Stimulated activated CD8-positive, alpha-beta memory T cell treated with anti-CD3 and anti-CD28 coated beads, Interleukin-2, amount 100 ng/mL, for 48 hours (primary cell): ENCODE data around the gene PNPLA8.
"Not testable (repeated sequence)": the region's sequence is repeated elsewhere in the genome, so short reads cannot be mapped to it uniquely, and the experiment has no call there.

Experiments used
- DNase-seq, 2 donors: peaks; one replicate each; pipeline ENCODE4 v3.0.0-alpha.2; 2020; ENCODE audit warnings: low read depth in 2 of 2

The PNPLA8 gene

GRCh38 chr7:108525985-108526767, at the start of gene PNPLA8:
PNPLA8 (minus strand) TSS chr7:108526135; CDS start chr7:108515491, 10,644 bp downstream.
- DNase-seq, result peak; percentile 99 to 100

GRCh38 chr7:108575156-108575555, 49.2 kb upstream of the PNPLA8 start:
- no peak for DNase-seq

GRCh38 chr7:108572480-108572879, 46.5 kb upstream of the PNPLA8 start:
- no peak for DNase-seq

- DNase-seq, result peak; percentile 11 to 29
Measured at GRCh38 chr7:108570146-108570755, 44.3 kb upstream of the PNPLA8 start.

GRCh38 chr7:108569381-108570145, 43.6 kb upstream of the PNPLA8 start, which contains the start of the genes DNAJB9 and THAP5:
DNAJB9 (plus strand) TSS chr7:108569874; CDS start chr7:108571727, 1,853 bp downstream.
THAP5 (minus strand) TSS chr7:108569706; CDS start chr7:108569569, 137 bp downstream.
- peak; percentile 95 to 97 for DNase-seq

GRCh38 chr7:108568801-108569380, 43.0 kb upstream of the PNPLA8 start:
- no peak for DNase-seq

- DNase-seq, result no peak
Measured at GRCh38 chr7:108565987-108566386, 40.1 kb upstream of the PNPLA8 start.

- DNase-seq, result no peak
Measured at GRCh38 chr7:108561047-108561619, 35.2 kb upstream of the PNPLA8 start.

- no peak for DNase-seq
Measured at GRCh38 chr7:108559253-108559652, 33.3 kb upstream of the PNPLA8 start.

- DNase-seq, result no peak
Measured at GRCh38 chr7:108557617-108558016, 31.7 kb upstream of the PNPLA8 start.

- DNase-seq, result no peak
Measured at GRCh38 chr7:108557191-108557590, 31.3 kb upstream of the PNPLA8 start.

- DNase-seq, result not testable (repeated sequence)
Measured at GRCh38 chr7:108556665-108557064, 30.7 kb upstream of the PNPLA8 start.

GRCh38 chr7:108548141-108548896, 22.4 kb upstream of the PNPLA8 start:
- DNase-seq, result not testable (repeated sequence)

- DNase-seq, result no peak
Measured at GRCh38 chr7:108541478-108541877, 15.5 kb upstream of the PNPLA8 start.

- DNase-seq, result not testable (repeated sequence)
Measured at GRCh38 chr7:108538685-108539084, 12.8 kb upstream of the PNPLA8 start.

- not testable (repeated sequence) for DNase-seq
Measured at GRCh38 chr7:108538236-108538635, 12.3 kb upstream of the PNPLA8 start.

- DNase-seq, result no peak
Measured at GRCh38 chr7:108537229-108537628, 11.3 kb upstream of the PNPLA8 start.

- no peak for DNase-seq
Measured at GRCh38 chr7:108535744-108536143, 9.8 kb upstream of the PNPLA8 start.

GRCh38 chr7:108535257-108535656, 9.3 kb upstream of the PNPLA8 start:
- DNase-seq, result no peak

- no peak for DNase-seq
Measured at GRCh38 chr7:108533712-108534111, 7.8 kb upstream of the PNPLA8 start.

- no peak for DNase-seq
Measured at GRCh38 chr7:108529341-108529740, 3.4 kb upstream of the PNPLA8 start.
